NCI-H1105 (cell line): ENCODE data around the gene SLC24A3.
"Not testable (repeated sequence)": the region's sequence is repeated elsewhere in the genome, so short reads cannot be mapped to it uniquely, and the experiment has no call there.

Experiments
- DNase-seq: peaks from one replicate; lab custom pipeline; 2025; lab: John Stamatoyannopoulos, UW

Gene SLC24A3

GRCh38 chr20:19746396-19746795, 534.0 kb downstream of the SLC24A3 start:
- DNase-seq: no peak

DNA sequence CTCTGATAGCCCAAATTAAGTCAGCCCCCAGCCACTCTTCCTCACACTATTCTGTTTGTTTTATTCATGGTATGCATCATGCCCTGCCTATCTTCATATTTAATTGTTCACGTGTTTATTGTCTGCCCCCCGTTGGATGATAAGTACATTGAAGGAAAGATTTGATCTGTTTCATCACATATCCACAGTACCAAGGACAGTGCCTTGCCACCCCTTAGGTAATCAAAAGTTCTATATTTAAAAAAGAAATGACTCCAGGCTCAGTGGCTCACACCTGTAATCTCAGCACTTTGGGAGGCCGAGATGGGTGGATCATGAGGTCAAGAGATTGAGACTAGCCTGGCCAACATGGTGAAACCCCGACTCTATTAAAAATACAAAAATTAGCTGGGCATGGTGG, 535.5 kb downstream of the SLC24A3 start:
- no peak for DNase-seq

DNA sequence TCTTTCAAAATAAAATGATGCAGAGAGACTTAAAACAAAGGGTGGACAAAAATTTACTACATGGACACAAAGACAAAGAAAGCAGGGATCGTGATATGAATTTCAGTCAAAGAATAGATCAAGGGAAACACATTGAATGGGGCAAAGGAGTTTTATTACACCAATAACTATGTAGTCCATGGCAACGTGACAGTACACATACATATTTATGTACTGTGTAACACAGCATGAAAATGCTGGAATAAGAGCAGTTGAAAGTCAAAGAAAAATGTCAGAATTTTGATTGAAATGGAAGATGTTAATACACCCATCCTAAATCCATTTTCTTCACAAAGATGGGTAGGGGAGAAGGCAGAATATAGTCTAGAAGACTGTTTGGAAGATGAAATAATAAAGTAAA, 536.2 kb downstream of the SLC24A3 start:
- DNase-seq: no peak

- DNase-seq: no peak
Measured at GRCh38 chr20:19749618-19750071, 537.2 kb downstream of the SLC24A3 start.

DNA sequence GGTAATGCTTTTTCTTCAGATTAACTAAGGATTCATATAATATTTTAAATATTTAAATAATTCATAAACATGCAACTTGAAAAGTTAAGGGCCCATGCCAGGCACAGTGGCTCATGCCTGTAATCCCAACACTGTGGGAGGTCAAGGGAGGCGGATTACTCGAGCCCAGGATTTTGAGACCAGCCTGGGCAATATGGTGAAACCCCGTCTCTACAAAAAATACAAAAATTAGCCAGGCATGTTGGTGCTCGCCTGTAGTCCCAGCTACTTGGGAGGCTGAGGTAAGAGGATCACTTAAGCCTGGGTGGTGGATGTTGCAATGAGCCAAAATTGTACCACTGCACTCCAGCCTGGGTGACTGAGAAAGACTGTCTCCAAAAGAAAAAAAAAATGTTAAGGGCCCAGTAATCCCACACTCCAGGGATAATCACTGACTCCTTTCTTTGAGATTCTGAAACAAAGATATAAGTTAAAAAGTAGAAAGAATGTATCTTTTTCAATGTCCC, 537.7 kb downstream of the SLC24A3 start:
- DNase-seq: no peak

DNA sequence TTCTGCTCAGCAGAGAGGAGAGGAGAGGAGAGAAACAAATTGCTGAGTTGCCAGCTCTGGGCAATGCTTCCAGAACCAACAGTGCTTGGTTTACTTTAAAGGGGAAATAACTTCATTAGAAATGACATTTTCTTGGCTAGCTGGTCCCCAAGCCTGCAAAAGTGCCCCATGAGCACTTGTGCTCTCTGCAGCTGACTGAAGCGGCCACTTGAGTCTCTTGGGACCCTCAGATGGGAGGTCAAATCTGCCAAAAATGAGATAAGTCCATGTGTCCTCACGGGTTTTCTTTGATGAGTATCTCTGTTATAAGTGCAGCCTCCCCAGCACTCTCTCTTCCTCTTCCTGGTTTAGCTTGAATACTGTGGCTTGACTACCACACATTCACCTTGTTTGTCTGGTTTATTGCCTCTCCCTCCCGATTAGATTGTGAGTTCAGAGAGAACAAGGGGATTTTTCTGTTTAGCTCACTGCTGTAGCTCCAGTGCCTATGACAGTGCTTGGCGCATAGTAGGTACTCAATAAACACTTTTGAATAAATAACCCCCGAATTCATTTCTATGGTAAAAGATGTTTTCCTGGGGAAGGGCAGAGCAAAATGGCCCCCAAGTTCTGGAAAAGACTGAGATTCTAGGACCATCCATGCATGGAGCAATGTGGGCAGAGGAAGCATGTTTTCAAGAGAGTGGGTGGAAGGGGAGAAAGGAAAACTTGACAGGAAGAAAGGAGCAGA, 538.6 kb downstream of the SLC24A3 start:
- no peak for DNase-seq

GRCh38 chr20:19754201-19754600, 541.8 kb downstream of the SLC24A3 start:
- DNase-seq: not testable (repeated sequence)

GRCh38 chr20:19756761-19757486, 544.5 kb downstream of the SLC24A3 start:
- peak; percentile 10 for DNase-seq

- DNase-seq: peak; percentile 72
Measured at GRCh38 chr20:19757487-19758132, 545.2 kb downstream of the SLC24A3 start.

GRCh38 chr20:19758133-19758500, 545.7 kb downstream of the SLC24A3 start, which contains the start of gene RIN2:
Gene RIN2 (plus strand): TSS chr20:19758258. CDS start chr20:19889602, 131,344 bp downstream.
- DNase-seq: no peak

DNA sequence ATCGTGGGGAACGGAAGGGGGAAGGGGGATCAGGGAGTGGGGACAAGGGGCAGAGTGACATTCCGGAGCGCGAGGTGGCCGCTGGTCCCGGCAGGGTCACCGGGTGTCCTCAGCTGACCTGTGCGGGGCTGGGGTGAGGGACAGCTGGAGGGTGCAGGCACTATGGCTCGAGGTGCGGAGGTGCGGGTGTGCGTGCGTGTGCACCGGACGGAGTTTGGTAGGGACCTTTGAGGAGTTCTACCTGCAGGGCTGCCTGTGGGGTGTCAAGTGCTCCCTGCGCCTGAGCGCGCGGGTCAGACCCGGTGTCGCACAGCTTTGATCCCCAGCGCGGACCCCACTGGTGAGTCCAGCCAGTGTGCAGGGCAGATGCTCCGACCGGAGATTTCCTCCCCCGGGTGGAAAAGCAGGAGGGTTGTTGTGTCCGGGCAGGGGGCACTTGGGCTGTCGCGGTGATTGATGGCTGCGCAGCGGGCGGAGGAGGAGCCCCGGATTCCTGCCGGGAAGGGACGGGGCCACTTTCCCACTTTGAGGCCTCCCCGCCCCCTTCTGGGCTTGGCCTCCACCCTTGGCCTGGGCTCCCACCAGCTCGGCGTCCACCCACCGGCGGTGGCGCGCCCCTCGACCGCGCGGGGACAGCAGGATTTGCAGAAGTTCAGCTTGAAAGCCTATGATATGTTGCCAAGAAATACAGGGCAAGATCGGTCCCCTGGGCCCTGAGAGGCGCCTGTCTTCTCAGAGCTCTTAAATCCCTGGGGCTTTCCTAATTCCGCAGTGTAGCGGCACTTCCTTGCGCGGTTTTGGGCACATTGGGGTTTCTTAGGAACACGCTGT, 546.3 kb downstream of the SLC24A3 start:
- no peak for DNase-seq

DNA sequence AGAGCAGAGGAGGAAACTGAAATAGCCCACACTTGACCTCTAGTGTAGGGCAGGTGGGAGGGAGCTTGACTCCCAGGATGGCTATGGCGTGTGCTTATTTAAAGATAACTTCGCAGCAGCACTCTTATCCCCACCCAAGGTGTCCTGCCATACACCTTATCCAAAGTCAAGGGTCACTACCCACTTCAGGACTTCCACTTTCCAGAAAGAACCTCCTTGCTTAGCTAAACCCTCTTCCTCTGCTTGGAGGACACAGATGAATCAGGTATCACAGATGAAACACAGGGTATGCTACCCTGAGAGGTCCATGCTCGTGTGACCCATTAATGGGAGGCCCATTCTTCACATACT, 547.9 kb downstream of the SLC24A3 start:
- no peak for DNase-seq

DNA sequence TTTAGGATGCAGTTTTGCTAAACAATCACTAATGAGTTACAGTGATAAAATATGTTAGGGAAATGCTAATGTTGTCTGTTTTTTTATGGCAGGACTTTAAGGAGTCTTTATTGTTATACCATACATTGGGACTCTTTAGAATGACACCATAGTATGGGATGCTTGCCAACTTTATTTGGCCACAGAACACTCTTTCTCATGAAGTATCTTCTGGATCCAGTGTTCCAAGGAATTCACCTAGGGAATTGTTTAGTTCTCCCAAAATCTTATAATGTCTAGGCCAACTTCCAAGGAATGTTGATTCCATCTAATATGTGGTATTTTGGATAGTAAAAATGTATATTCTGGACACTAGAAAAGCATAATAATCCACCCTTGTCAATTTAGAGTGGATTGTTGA, 548.9 kb downstream of the SLC24A3 start:
- DNase-seq: no peak

- peak; percentile 9 for DNase-seq
Measured at GRCh38 chr20:19761841-19762240, 549.4 kb downstream of the SLC24A3 start.

GRCh38 chr20:19764207-19764606, 551.8 kb downstream of the SLC24A3 start:
- no peak for DNase-seq

GRCh38 chr20:19765266-19765665, 552.8 kb downstream of the SLC24A3 start:
- no peak for DNase-seq

GRCh38 chr20:19765913-19766312, 553.5 kb downstream of the SLC24A3 start:
- DNase-seq: no peak

GRCh38 chr20:19767070-19767469, 554.6 kb downstream of the SLC24A3 start:
- DNase-seq: no peak

GRCh38 chr20:19768325-19768842, 555.9 kb downstream of the SLC24A3 start:
- no peak for DNase-seq

- no peak for DNase-seq
Measured at GRCh38 chr20:19769507-19769906, 557.1 kb downstream of the SLC24A3 start.

DNA sequence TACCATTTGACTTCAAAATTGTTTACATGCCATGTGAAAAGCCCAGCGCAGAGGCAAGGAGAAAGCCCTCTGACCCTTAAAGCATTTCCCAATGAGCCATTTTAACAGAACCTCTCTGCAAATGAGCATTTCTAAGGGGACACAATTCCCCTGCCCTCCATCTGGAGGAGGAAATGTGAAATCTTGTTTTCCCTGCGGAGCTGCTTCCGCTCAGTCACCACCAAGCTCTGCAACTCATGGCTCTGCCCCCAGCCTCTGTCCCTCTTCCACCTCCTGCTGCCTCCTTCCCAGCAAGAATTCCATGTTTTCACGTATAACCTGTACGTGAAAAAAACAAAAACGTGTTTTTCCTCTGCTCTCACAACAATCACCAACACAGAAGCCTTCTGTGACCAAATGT, 557.9 kb downstream of the SLC24A3 start:
- no peak for DNase-seq

- no peak for DNase-seq
Measured at GRCh38 chr20:19771031-19771430, 558.6 kb downstream of the SLC24A3 start.
